Measurements from ENCODE around the gene NRTN.

DNA sequence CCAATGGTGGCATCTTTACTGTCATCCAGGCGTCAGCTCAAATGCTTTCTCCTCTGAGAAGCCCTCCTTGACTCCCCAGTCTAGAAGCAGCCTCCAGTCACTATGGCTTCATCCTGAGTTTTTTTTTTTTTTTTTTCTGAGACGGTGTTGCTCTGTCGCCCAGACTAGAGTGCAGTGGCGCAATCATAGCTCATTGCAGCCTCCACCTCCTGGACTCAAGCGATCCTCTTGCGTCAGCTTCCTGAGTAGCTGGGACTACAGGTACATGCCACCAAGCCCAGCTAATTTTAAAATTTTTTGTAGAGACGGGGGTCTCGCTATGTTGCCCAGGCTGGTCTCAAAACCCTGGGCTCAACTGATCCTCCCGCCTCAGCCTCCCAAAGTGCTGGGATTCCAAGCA is 4.2 kb downstream of the NRTN start:
- TF ChIP-seq, protein P1, sequence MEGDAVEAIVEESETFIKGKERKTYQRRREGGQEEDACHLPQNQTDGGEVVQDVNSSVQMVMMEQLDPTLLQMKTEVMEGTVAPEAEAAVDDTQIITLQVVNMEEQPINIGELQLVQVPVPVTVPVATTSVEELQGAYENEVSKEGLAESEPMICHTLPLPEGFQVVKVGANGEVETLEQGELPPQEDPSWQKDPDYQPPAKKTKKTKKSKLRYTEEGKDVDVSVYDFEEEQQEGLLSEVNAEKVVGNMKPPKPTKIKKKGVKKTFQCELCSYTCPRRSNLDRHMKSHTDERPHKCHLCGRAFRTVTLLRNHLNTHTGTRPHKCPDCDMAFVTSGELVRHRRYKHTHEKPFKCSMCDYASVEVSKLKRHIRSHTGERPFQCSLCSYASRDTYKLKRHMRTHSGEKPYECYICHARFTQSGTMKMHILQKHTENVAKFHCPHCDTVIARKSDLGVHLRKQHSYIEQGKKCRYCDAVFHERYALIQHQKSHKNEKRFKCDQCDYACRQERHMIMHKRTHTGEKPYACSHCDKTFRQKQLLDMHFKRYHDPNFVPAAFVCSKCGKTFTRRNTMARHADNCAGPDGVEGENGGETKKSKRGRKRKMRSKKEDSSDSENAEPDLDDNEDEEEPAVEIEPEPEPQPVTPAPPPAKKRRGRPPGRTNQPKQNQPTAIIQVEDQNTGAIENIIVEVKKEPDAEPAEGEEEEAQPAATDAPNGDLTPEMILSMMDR (conservative IDR thresholded peaks at IDR 0.05): no peak
- no peak for TF ChIP-seq EZH2 (IDR thresholded peaks at IDR 0.05; ENCODE audit: low read depth)
